Right forelimb (tissue), 1 donor: ENCODE results near the gene FZD10.

Experiments
- DNase-seq: peaks from one replicate; pipeline ENCODE4 v3.0.0-alpha.2; 2018

Gene FZD10, protein sequence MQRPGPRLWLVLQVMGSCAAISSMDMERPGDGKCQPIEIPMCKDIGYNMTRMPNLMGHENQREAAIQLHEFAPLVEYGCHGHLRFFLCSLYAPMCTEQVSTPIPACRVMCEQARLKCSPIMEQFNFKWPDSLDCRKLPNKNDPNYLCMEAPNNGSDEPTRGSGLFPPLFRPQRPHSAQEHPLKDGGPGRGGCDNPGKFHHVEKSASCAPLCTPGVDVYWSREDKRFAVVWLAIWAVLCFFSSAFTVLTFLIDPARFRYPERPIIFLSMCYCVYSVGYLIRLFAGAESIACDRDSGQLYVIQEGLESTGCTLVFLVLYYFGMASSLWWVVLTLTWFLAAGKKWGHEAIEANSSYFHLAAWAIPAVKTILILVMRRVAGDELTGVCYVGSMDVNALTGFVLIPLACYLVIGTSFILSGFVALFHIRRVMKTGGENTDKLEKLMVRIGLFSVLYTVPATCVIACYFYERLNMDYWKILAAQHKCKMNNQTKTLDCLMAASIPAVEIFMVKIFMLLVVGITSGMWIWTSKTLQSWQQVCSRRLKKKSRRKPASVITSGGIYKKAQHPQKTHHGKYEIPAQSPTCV

GRCh38 chr12:130162267-130162666 is at the start of gene FZD10:
FZD10 (plus strand) TSS chr12:130162464; CDS start chr12:130162943, 479 bp downstream.
- DNase-seq, result peak; percentile 85

- DNase-seq, result no peak
Measured at GRCh38 chr12:130114952-130115351, 47.3 kb upstream of the FZD10 start.

- no peak for DNase-seq
Measured at GRCh38 chr12:130115646-130116045, 46.6 kb upstream of the FZD10 start.

DNA sequence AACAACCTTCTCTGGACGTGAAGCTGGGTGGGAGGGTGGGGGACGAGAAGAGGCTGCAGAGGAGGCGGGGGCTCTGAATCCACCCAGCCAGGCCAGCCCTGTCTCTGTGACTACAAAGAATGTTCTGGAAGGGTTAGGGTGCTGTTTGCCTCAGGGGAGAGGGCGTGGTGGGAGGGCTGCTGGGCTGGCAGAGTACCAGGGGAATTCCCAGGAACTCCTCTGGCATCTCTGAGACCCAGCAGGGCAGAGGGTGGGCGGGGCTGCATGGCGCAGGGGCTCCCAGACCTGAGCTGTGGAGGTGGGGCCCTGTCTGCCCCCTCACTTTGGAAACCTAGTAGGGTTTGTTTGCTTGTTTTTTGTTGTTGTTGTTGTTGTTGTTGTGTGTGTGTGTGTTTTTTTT is 45.5 kb upstream of the FZD10 start:
- no peak for DNase-seq

DNA sequence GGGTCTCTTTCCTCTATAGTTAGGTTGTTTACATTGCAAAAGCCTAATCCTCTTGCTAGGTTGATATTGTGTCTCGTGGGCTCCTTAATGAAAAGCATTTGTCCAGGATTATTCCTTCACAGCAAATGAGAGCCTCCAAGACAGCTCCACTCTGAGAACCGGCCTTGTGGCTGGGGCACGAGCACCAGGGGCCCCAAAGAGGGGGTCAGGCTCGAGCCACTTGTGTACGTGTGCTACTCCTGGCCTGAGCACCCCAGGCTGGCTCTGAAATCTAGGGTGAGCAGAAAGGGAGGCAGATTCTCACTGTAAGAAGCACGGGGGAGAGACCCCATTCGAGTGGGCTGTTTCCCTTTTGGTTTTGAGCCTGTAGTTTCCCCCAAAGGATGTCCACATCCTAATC is 45.0 kb upstream of the FZD10 start:
- DNase-seq, result no peak

DNA sequence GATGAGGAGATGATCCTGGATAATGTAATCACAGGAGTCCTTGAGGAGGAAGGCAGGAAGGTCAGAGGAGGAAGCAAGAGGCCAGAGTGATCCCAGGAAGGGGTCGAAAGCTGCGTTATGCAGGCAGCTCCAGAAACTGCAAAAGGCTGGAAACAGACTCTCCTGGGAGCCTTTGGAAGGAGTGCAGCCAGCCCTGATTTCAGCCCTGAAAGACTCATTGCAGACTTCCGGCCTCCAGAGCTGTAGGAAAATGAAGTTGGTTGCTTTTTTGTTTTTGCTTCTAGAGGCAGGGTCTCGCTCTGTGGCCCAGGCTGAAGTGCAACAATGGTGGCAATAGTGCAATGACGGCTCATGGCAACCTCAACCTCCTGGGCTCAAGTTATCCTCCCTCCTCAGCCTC is 44.6 kb upstream of the FZD10 start:
- DNase-seq, result no peak

GRCh38 chr12:130118181-130118580 is 44.1 kb upstream of the FZD10 start:
- no peak for DNase-seq

- DNase-seq, result no peak
Measured at GRCh38 chr12:130119241-130119861, 42.9 kb upstream of the FZD10 start.

DNA sequence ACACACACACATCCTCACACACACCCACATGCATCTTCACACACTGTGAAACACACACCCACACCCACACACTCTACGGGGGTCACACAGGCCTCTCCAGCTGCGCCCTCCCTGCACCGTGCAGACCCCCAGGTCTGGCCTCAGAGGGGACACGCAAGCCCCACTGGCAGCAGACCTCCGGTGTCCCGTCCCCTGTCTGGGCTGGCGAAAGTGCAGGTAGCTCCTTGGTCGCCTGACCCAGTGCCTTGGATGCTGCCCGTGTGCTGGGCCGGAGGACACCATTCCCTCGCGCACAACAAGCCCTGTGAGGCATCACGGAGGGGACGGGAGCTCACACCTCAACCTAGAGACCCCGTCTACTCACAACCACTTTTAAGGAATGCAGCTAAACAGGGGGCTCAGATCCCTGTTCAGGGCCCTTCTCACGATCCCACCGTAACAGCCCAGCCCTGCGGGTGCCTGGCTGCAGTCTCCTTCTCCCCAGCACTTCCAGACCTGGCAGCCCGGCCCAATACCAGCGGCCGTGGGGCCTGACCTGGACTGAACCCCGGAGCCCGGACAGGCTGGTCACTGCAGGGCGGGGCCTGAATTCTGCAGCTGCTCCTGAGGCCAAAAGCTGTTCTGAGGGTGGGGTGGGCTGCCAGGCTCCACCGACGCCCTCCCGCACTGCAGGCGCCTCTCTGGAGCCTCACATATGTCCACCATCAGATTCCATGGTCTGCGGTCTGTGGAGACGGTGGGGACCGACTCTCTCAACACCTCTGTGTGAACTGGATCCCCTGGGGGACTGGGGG is 42.1 kb upstream of the FZD10 start:
- no peak for DNase-seq

DNA sequence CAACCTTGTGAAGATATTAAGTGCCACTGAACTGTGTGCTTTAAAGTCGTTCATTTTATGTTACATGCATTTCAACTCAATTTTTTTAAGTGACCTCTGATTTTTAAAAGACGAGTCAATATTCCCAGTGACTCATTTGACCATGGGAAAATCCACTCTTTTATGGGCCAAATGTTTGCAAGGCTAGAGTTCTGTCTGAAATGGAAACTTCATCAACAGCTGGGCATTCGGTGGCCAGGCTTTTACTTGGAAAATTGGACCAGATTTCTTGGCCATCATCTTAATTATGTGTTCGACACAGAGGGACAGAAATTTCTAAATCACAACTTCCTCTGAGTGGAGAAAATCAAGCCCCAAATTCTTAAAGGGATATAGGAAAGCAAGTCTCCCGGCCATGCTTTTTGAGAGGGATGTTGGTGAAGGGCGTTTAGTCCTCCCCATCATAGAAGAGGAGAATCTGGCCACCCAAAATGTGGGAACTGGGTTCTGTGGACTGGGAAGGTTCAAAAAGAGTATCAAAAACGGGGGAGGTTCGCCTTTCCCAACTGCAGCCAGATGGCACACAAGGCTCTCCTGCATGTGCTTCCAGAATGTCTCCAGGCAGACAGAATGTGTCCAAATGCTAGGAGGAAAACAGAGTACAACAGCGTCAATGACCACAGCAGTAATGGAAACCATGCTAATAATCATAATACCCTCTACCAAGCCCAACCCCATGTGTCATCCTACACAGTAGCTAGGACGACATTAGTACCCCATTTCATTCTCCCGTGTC is 40.9 kb upstream of the FZD10 start:
- DNase-seq, result no peak

- no peak for DNase-seq
Measured at GRCh38 chr12:130122356-130122755, 39.9 kb upstream of the FZD10 start.

GRCh38 chr12:130124106-130124505 is 38.2 kb upstream of the FZD10 start:
- no peak for DNase-seq

GRCh38 chr12:130124605-130125244 is 37.5 kb upstream of the FZD10 start:
- DNase-seq, result no peak

GRCh38 chr12:130126023-130126432 is 36.2 kb upstream of the FZD10 start:
- peak; percentile 61 for DNase-seq

- no peak for DNase-seq
Measured at GRCh38 chr12:130127532-130127911, 34.7 kb upstream of the FZD10 start.

GRCh38 chr12:130127912-130128789 is 34.1 kb upstream of the FZD10 start:
- DNase-seq, result peak; percentile 61

- no peak for DNase-seq
Measured at GRCh38 chr12:130128790-130129735, 33.2 kb upstream of the FZD10 start.

DNA sequence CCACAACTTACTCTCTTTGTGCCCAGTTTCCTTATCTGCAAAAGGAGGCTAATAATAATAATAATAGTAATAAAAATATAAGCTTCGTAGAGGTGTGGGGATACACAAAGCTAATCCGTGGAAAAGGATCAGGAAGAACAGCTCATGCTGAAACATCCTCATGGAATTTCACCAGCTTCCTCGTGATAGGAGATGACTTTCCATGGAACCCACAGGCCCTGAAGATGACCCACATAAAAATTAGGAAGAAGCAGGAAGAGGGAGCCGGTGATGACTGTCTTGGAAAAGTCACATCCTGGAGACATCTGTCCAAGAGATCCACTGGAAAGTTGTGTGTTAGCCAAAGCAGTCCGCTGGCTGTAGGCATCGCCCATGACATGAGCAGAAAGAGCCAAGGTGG is 31.9 kb upstream of the FZD10 start:
- DNase-seq, result no peak

- no peak for DNase-seq
Measured at GRCh38 chr12:130131025-130131424, 31.2 kb upstream of the FZD10 start.

DNA sequence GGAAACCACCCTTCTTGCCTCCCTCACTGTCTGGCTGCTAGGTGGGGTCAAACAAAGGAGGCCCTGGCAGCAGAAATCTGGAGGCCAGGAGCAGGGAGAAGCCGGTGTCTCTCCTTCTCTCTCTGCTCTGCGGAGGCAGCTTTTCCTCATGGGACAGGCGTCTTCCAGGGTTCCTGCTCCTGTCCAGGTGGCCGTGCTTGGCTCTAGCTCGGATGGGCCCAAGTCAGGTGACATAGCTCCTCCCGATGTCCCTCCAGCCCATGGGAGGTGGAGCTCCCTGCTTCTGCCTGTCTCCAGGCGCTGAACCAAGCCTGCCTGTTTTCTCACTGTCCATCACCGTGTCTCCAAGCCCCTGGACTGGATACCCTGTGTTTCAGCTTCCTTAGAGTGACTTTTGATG is 30.5 kb upstream of the FZD10 start:
- no peak for DNase-seq
